ENCODE data around the gene MRPL36.
"Not testable (repeated sequence)": the region's sequence is repeated elsewhere in the genome, so short reads cannot be mapped to it uniquely, and the experiment has no call there.

Gene MRPL36

GRCh38 chr5:1799602-1800471, at the start of gene MRPL36:
Gene MRPL36 (minus strand): TSS chr5:1799837. CDS start chr5:1798935, 902 bp downstream.
- intact Hi-C loops (cut with micrococcal nuclease), result no loop called here
- peak within 1 kb of the TSS; percentile 94 for H3K27ac Mint-ChIP-seq
- H3K4me1 Mint-ChIP-seq (ENCODE audit: low read depth), result peaks cover 54% of the 10 kb centered on the region
- peaks cover 75% of the 10 kb centered on the region for H3K36me3 Mint-ChIP-seq (ENCODE audit: low read depth)
- H3K27me3 Mint-ChIP-seq, result no peaks in the 10 kb centered on the region
- H3K9me3 Mint-ChIP-seq, result no peaks in the 10 kb centered on the region
- peak within 1 kb of the TSS; percentile 94 for H3K4me3 Mint-ChIP-seq

DNA sequence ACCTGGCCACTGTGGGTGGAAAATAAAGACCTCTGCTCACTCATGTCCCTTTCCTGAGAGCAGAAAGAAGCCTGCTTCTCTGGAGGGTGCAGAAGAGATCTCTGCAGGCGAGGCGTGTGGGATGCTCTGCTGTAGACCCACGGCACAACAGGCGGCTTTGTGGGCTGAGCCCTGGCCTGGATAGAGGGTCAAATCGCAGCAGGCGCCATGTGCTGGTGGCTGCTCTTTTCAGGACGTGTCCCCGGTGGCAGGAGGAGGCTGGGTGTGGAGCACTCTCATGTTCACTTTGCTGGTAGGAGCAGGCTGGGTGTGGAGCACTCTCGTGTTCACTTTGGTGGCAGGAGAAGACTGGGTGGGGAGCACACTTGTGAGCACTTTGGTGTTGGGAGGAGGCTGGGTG, 48.0 kb upstream of the MRPL36 start:
- no peaks in the 10 kb centered on the region for H3K9me3 Mint-ChIP-seq
- intact Hi-C loops (cut with micrococcal nuclease), result no loop called here
- H3K27me3 Mint-ChIP-seq, result peaks cover 45% of the 10 kb centered on the region
- H3K36me3 Mint-ChIP-seq (ENCODE audit: low read depth), result no peaks in the 10 kb centered on the region
- H3K4me3 Mint-ChIP-seq, result no peak overlapping the region
- no peaks in the 10 kb centered on the region for H3K4me1 Mint-ChIP-seq (ENCODE audit: low read depth)
- no peak overlapping the region for H3K27ac Mint-ChIP-seq

DNA sequence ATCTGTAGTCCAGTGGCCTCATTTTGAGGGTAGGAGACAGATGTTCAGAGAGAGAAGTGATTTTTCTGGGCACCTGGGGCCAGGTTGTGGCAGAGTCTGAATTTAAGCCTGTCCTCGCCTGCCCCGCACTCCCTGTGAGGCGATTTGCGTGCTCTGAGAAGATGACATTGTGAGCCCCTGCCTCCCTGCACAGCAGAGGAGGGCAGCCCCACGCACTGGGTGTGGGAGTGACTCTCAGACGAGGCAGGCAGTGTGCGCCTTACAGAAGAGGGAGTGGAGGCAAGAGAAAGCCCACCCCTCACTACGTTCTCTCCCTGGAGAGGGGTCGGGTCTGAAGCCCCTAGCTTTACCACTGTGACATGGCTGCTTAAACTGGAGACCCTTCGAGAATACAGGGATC, 47.4 kb upstream of the MRPL36 start:
- intact Hi-C loops (cut with micrococcal nuclease), result no loop called here
- H3K36me3 Mint-ChIP-seq (ENCODE audit: low read depth), result no peaks in the 10 kb centered on the region
- no peak overlapping the region for H3K4me3 Mint-ChIP-seq
- no peaks in the 10 kb centered on the region for H3K9me3 Mint-ChIP-seq
- H3K27me3 Mint-ChIP-seq, result peaks cover 41% of the 10 kb centered on the region
- no peaks in the 10 kb centered on the region for H3K4me1 Mint-ChIP-seq (ENCODE audit: low read depth)
- no peak overlapping the region for H3K27ac Mint-ChIP-seq

- Mint-ChIP-seq H3K4me1 (ENCODE audit: low read depth) (no peaks in the 10 kb centered on the region), H3K27ac (no peak overlapping the region), H3K9me3 (no peaks in the 10 kb centered on the region), H3K27me3 (peaks cover 37% of the 10 kb centered on the region), H3K36me3 (ENCODE audit: low read depth) (no peaks in the 10 kb centered on the region), H3K4me3 (no peak overlapping the region)
- intact Hi-C loops (cut with micrococcal nuclease), result no loop called here
Measured at GRCh38 chr5:1846583-1846982, 46.9 kb upstream of the MRPL36 start.

DNA sequence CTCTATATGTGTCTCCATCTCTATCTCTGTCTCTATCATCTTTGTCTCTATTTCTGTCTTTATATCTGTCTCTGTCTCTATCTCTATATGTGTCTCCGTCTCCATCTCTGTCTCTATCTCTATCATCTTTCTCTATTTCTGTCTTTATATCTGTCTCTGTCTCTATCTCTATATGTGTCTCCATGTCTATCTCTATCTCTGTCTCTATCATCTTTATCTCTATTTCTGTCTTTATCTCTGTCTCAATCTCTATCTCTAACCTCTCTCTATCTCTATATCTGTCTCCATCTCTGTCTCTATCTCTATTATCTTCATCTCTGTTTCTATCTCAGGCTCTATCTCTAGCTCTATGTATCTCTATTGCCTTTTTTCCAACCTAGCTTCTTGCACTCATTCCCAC, 46.1 kb upstream of the MRPL36 start:
- H3K9me3 Mint-ChIP-seq, result no peaks in the 10 kb centered on the region
- H3K4me1 Mint-ChIP-seq (ENCODE audit: low read depth), result no peaks in the 10 kb centered on the region
- no peaks in the 10 kb centered on the region for H3K36me3 Mint-ChIP-seq (ENCODE audit: low read depth)
- H3K27ac Mint-ChIP-seq, result no peak overlapping the region
- H3K27me3 Mint-ChIP-seq, result peaks cover 31% of the 10 kb centered on the region
- intact Hi-C loops (cut with micrococcal nuclease), result no loop called here
- no peak overlapping the region for H3K4me3 Mint-ChIP-seq

DNA sequence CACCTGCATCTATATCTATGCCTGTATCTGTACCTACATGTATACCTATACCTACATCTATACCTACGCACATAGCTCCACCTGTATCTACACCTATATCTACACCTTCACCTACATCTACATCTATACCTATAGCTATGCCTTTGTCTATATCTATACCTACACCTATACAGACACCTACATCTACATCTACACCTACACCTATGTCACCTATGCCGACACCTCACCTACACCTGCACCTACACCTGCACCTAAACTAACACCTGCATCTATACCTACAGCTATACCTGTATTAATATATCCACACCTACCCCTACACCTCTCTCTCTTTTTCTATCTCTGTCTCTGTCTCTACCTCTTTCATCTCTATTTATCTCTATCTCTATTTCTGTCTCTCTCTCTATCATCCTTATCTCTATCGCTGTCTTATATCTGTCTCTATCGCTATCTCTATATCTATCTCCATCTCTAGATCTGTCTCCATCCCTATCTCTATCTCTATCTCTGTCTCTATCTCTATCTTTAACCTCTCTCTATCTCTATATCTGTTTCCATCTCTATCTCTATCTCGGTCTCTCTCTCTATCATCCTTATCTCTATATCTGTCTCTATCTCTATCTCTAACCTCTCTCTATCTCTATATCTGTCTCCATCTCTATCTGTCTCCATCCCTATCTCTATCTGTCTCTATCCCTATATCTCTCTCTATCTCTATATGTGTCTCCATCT, 45.2 kb upstream of the MRPL36 start:
- Mint-ChIP-seq H3K4me1 (ENCODE audit: low read depth) (no peaks in the 10 kb centered on the region), H3K27ac (no peak overlapping the region), H3K9me3 (no peaks in the 10 kb centered on the region), H3K36me3 (ENCODE audit: low read depth) (no peaks in the 10 kb centered on the region), H3K4me3 (no peak overlapping the region), H3K27me3 (peaks cover 26% of the 10 kb centered on the region)
- intact Hi-C loops (cut with micrococcal nuclease), result no loop called here

- H3K4me1 Mint-ChIP-seq (ENCODE audit: low read depth); H3K36me3 Mint-ChIP-seq (ENCODE audit: low read depth); H3K9me3 Mint-ChIP-seq; H3K4me3 Mint-ChIP-seq; intact Hi-C loops (cut with micrococcal nuclease); H3K27ac Mint-ChIP-seq: not testable (repeated sequence)
- H3K27me3 Mint-ChIP-seq, result peaks cover 21% of the 10 kb centered on the region
Measured at GRCh38 chr5:1843761-1844160, 44.1 kb upstream of the MRPL36 start.

- Mint-ChIP-seq H3K36me3 (ENCODE audit: low read depth) (no peaks in the 10 kb centered on the region), H3K4me3 (no peak overlapping the region), H3K4me1 (ENCODE audit: low read depth) (no peaks in the 10 kb centered on the region), H3K27ac (no peak overlapping the region), H3K27me3 (peaks cover 11% of the 10 kb centered on the region), H3K9me3 (no peaks in the 10 kb centered on the region)
- intact Hi-C loops (cut with micrococcal nuclease), result no loop called here
Measured at GRCh38 chr5:1842004-1842819, 42.6 kb upstream of the MRPL36 start.

GRCh38 chr5:1840741-1841521, 41.3 kb upstream of the MRPL36 start:
- H3K27me3 Mint-ChIP-seq, result peaks cover 16% of the 10 kb centered on the region
- H3K36me3 Mint-ChIP-seq (ENCODE audit: low read depth), result no peaks in the 10 kb centered on the region
- intact Hi-C loops (cut with micrococcal nuclease), result no loop called here
- no peaks in the 10 kb centered on the region for H3K9me3 Mint-ChIP-seq
- no peaks in the 10 kb centered on the region for H3K4me1 Mint-ChIP-seq (ENCODE audit: low read depth)
- no peak overlapping the region for H3K4me3 Mint-ChIP-seq
- H3K27ac Mint-ChIP-seq, result no peak overlapping the region

GRCh38 chr5:1840071-1840547, 40.5 kb upstream of the MRPL36 start:
- H3K36me3 Mint-ChIP-seq (ENCODE audit: low read depth), result no peaks in the 10 kb centered on the region
- no peaks in the 10 kb centered on the region for H3K9me3 Mint-ChIP-seq
- H3K27ac Mint-ChIP-seq, result no peak overlapping the region
- peaks cover 17% of the 10 kb centered on the region for H3K27me3 Mint-ChIP-seq
- no peak overlapping the region for H3K4me3 Mint-ChIP-seq
- no peaks in the 10 kb centered on the region for H3K4me1 Mint-ChIP-seq (ENCODE audit: low read depth)
- intact Hi-C loops (cut with micrococcal nuclease), result no loop called here

DNA sequence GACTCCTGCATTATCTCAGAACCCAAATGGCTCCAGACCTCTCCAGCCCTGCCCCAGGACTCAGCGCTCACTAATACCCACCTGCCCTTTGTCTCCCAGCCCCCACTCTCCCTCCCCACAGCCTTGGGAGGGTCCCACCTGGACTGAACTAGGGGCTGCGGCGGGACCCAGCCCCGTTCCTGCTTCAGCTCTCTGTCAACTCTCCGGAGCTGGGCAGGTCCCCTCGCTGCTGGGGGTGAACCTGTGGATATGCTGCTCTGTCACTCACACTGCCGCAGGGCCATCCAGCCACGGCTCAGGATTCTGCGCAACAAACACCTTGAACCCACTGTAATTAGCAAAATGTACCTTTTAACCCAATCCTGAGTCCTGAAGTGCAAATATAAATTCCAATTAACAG, 38.4 kb upstream of the MRPL36 start:
- Mint-ChIP-seq H3K36me3 (ENCODE audit: low read depth) (no peaks in the 10 kb centered on the region), H3K4me3 (no peak overlapping the region), H3K27me3 (peaks cover 29% of the 10 kb centered on the region), H3K9me3 (no peaks in the 10 kb centered on the region), H3K4me1 (ENCODE audit: low read depth) (no peaks in the 10 kb centered on the region), H3K27ac (no peak overlapping the region)
- intact Hi-C loops (cut with micrococcal nuclease), result no loop called here

- Mint-ChIP-seq H3K36me3 (ENCODE audit: low read depth) (no peaks in the 10 kb centered on the region), H3K4me1 (ENCODE audit: low read depth) (no peaks in the 10 kb centered on the region), H3K9me3 (no peaks in the 10 kb centered on the region), H3K27ac (no peak overlapping the region), H3K4me3 (no peak overlapping the region), H3K27me3 (peaks cover 35% of the 10 kb centered on the region)
- intact Hi-C loops (cut with micrococcal nuclease), result no loop called here
Measured at GRCh38 chr5:1836891-1837880, 37.5 kb upstream of the MRPL36 start.

All from dendritic cell treated with granulocyte-macrophage colony-stimulating factor and Interleukin-4, amounts not matched to agents 40 ng/mL and 50 ng/mL, for 4 days (primary cell).